HG03354 (cell line): ENCODE results near the gene CD180.

Experiments used
- ATAC-seq: cut with Tn5 transposase; IDR thresholded peaks from one replicate; pipeline ENCODE4 v1.9.1; 2021; ENCODE audit warnings: mild to moderate bottlenecking; ENCODE audit not compliant: unreplicated experiment, poor library complexity, severe bottlenecking

Gene CD180

GRCh38 chr5:67165526-67166459, 30.8 kb downstream of the CD180 start:
- peak; percentile 95 for ATAC-seq

- ATAC-seq, result no peak
Observed at GRCh38 chr5:67164856-67165525, 31.6 kb downstream of the CD180 start.

- ATAC-seq, result no peak
Observed at GRCh38 chr5:67163863-67164595, 32.6 kb downstream of the CD180 start.

- no peak for ATAC-seq
Observed at GRCh38 chr5:67163231-67163756, 33.3 kb downstream of the CD180 start.

GRCh38 chr5:67161767-67162166, 34.8 kb downstream of the CD180 start:
- no peak for ATAC-seq

GRCh38 chr5:67160985-67161384, 35.6 kb downstream of the CD180 start:
- no peak for ATAC-seq

- ATAC-seq, result no peak
Observed at GRCh38 chr5:67160272-67160671, 36.3 kb downstream of the CD180 start.

GRCh38 chr5:67156976-67157583, 39.5 kb downstream of the CD180 start:
- peak; percentile 83 for ATAC-seq

- ATAC-seq, result no peak
Observed at GRCh38 chr5:67154556-67155206, 41.9 kb downstream of the CD180 start.

GRCh38 chr5:67153292-67153691, 43.3 kb downstream of the CD180 start:
- no peak for ATAC-seq

- no peak for ATAC-seq
Observed at GRCh38 chr5:67152400-67152799, 44.2 kb downstream of the CD180 start.

GRCh38 chr5:67149951-67150523, 46.6 kb downstream of the CD180 start:
- ATAC-seq, result no peak

GRCh38 chr5:67149057-67149950, 47.3 kb downstream of the CD180 start:
- ATAC-seq, result no peak

- ATAC-seq, result no peak
Observed at GRCh38 chr5:67147760-67148159, 48.8 kb downstream of the CD180 start.

GRCh38 chr5:67146981-67147380, 49.6 kb downstream of the CD180 start:
- ATAC-seq, result no peak

GRCh38 chr5:67146574-67146973, 50.0 kb downstream of the CD180 start:
- ATAC-seq, result no peak

- ATAC-seq, result no peak
Observed at GRCh38 chr5:67144183-67144639, 52.4 kb downstream of the CD180 start.

GRCh38 chr5:67143549-67143948, 53.0 kb downstream of the CD180 start:
- ATAC-seq, result no peak
